ENCODE data around the gene AFDN.

Gene AFDN

DNA sequence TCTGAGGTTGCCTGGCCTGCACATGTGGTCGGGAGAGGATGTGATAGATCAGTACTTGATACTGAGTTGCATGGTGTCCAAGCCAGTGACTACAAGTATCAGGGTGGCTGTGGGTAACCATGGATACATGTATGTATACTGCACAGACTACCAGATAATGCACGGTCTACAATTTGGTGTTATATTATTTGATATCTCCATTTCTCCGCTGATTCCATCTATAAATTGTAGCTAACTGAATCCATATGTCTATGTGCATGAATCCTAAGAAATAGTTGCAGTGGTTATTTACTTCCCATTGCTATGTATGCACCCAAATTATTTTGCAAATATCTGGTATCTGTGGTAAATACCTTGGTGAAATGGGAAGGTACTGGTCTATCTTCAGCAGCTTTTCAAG lies 87.0 kb downstream of the AFDN start:
- no peak for TF ChIP-seq CTCF (conservative IDR thresholded peaks at IDR 0.05)

DNA sequence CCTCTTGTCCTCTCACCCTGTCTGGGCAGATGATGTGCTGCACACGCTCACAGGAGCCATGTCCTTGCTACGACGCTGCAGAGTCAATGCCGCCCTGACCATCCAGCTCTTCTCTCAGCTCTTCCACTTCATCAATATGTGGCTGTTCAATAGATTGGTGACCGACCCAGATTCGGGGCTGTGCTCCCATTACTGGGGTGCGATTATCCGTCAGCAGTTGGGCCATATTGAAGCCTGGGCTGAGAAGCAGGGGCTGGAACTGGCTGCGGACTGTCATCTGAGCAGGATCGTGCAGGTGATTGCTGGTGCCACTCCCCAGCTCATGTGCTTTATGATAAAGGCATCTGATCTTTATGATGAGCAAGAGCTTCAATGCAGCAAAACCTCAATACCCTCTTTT lies 88.4 kb downstream of the AFDN start:
- no peak overlapping the region for H3K27ac ChIP-seq
- TF ChIP-seq CTCF (conservative IDR thresholded peaks at IDR 0.05), result no peak

More for the DNA sequence above, 87.0 kb downstream of the AFDN start:
- no peak overlapping the region for H3K27ac ChIP-seq

GRCh38 chr6:167917551-167918154 lies 90.9 kb downstream of the AFDN start:
- TF ChIP-seq CTCF (conservative IDR thresholded peaks at IDR 0.05), result no peak
- no peak overlapping the region for H3K27ac ChIP-seq

DNA sequence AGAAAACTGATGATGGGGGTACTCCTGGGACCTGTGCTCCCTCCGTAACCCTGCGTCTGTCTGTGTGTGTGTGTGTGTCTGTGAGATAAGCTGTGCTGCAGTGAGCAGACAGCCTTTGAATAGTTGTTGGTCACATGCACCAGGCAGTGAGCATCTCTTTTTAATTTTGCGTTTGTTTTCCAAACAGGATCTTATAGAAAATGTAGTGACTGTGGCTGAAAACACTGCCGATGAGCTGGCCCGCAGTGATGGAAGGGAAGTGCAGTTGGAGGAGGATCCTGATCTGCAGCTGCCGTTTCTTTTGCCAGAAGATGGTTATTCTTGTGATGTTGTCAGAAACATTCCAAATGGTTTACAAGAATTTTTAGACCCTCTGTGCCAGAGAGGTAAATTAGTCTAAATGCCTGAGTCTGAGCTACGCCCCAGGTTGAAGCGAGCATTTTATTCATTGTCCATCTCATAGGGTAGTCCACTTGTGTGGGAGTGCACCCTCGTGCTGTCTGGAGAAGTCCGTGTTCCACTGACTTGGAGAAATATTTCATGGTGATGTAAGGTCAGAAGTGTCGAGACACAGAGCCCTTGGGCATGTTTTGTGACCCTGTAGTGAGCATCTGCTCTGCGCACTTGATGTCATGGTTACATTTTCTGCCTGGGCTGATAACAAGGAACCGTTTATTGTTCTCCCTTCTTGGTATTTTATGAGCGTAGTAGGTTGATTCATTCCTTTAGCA lies 92.0 kb downstream of the AFDN start:
- TF ChIP-seq CTCF (conservative IDR thresholded peaks at IDR 0.05), result no peak
- no peak overlapping the region for H3K27ac ChIP-seq

GRCh38 chr6:167919349-167919748 lies 92.6 kb downstream of the AFDN start:
- TF ChIP-seq CTCF (conservative IDR thresholded peaks at IDR 0.05), result no peak
- H3K27ac ChIP-seq, result no peak overlapping the region

DNA sequence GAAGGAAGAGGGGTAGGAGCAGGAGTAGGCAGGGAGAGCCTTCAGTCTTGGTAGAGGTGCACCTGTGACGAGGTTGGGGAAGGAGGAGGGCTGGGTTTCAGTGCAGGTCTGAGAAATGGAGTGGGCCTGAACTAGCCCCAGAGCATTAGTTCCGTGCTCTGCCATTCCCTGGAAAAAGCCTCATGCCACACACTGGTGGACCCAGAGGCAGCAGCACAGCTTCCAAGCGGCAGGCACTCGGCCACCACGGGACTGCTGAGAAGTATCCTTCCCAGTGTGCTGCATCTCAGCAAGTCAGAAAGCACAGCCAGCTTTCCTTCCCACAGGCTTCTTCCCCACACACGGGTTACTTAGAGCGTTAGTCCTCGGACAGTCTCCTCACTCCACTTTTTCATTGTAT lies 93.5 kb downstream of the AFDN start:
- no peak overlapping the region for H3K27ac ChIP-seq
- TF ChIP-seq CTCF (conservative IDR thresholded peaks at IDR 0.05), result no peak

GRCh38 chr6:167921831-167922230 lies 95.1 kb downstream of the AFDN start:
- no peak for TF ChIP-seq CTCF (conservative IDR thresholded peaks at IDR 0.05)

More at GRCh38 chr6:167921831-167922230, 95.1 kb downstream of the AFDN start:
- no peak overlapping the region for H3K27ac ChIP-seq
